ENCODE measurements around the gene ACTN2. TPM values are rescaled to one million over a fixed set of nuclear protein-coding genes. Genes with fewer than 3 reads are reported as not detected.

ACTN2 gene
- total RNA-seq, 1 experiment from 2014 or later = 0.49 TPM

- no peak overlapping the region for H3K27ac ChIP-seq (ENCODE audit: low read length)
- POLR2A ChIA-PET = no interaction called here
- H3K4me3 ChIP-seq (ENCODE audit: low read depth in 2 of 2, low read length in 2 of 2) = no peak overlapping the region
- no peaks in the 10 kb centered on the region; the same call in 1 of the 2 replicates for H3K27me3 ChIP-seq (ENCODE audit: control insufficient read depth, insufficient read depth, low read length)
- no TSS peak for BruUV-seq (replicated peaks)
- intact Hi-C loops (cut with micrococcal nuclease; ENCODE audit: unreplicated experiment) (loop anchor here (10.0 kb wide), 2 partner anchors 130 to 640 kb away; no protein-coding TSS in a partner anchor), in situ Hi-C loops (cut with HindIII; ENCODE audit: low pct_unique_long_range_greater_than_20kb, low sequenced_read_pairs) (no loop called here)
- TF ChIP-seq TCF7L2 (IDR thresholded peaks at IDR 0.05; ENCODE audit: low read depth, low read length) (no peak), SIN3A (IDR thresholded peaks at IDR 0.05; ENCODE audit: borderline replicate concordance, insufficient read depth, low read depth, low read length) (no peak), REST (IDR thresholded peaks at IDR 0.05; ENCODE audit: insufficient read depth in 1 of 2, low read depth in 2 of 2, low read length in 1 of 2) (no peak), CTCF (IDR thresholded peaks at IDR 0.05) (no peak), POLR2AphosphoS5 (IDR thresholded peaks at IDR 0.05; ENCODE audit: low read depth, low read length) (no peak)
- H3K9me3 ChIP-seq (ENCODE audit: control insufficient read depth, insufficient read depth, low read depth, low read length) = no peaks in the 10 kb centered on the region
- no peaks in the 10 kb centered on the region for H3K4me1 ChIP-seq (ENCODE audit: control insufficient read depth, insufficient read depth, low read length)
- CTCF ChIA-PET = no interaction called here
- H3K36me3 ChIP-seq (ENCODE audit: control insufficient read depth, insufficient read depth, low read length) = no peaks in the 10 kb centered on the region
- DNase-seq (ENCODE audit: low read depth, low spot score) (no peak), ATAC-seq (no peak)
Measured at GRCh38 chr1:236744533-236744932, 58.2 kb downstream of the ACTN2 start.

GRCh38 chr1:236746785-236747184, 60.5 kb downstream of the ACTN2 start:
- no peaks in the 10 kb centered on the region for H3K9me3 ChIP-seq (ENCODE audit: control insufficient read depth, insufficient read depth, low read depth, low read length)
- H3K27me3 ChIP-seq (ENCODE audit: control insufficient read depth, insufficient read depth, low read length) = no peaks in the 10 kb centered on the region; the same call in 1 of the 2 replicates
- BruUV-seq (replicated peaks) = no TSS peak
- intact Hi-C loops (cut with micrococcal nuclease; ENCODE audit: unreplicated experiment) (loop anchor here (10.0 kb wide), 2 partner anchors 132 to 642 kb away; no protein-coding TSS in a partner anchor), in situ Hi-C loops (cut with HindIII; ENCODE audit: low pct_unique_long_range_greater_than_20kb, low sequenced_read_pairs) (no loop called here)
- ATAC-seq (no peak), DNase-seq (ENCODE audit: low read depth, low spot score) (no peak)
- no peak overlapping the region for H3K4me3 ChIP-seq (ENCODE audit: low read depth in 2 of 2, low read length in 2 of 2)
- H3K27ac ChIP-seq (ENCODE audit: low read length) = no peak overlapping the region
- TF ChIP-seq SIN3A (IDR thresholded peaks at IDR 0.05; ENCODE audit: borderline replicate concordance, insufficient read depth, low read depth, low read length) (no peak), TCF7L2 (IDR thresholded peaks at IDR 0.05; ENCODE audit: low read depth, low read length) (no peak), POLR2AphosphoS5 (IDR thresholded peaks at IDR 0.05; ENCODE audit: low read depth, low read length) (no peak), CTCF (IDR thresholded peaks at IDR 0.05) (no peak), REST (IDR thresholded peaks at IDR 0.05; ENCODE audit: insufficient read depth in 1 of 2, low read depth in 2 of 2, low read length in 1 of 2) (no peak)
- CTCF ChIA-PET = no interaction called here
- H3K36me3 ChIP-seq (ENCODE audit: control insufficient read depth, insufficient read depth, low read length) = no peaks in the 10 kb centered on the region
- POLR2A ChIA-PET = no interaction called here
- H3K4me1 ChIP-seq (ENCODE audit: control insufficient read depth, insufficient read depth, low read length) = no peaks in the 10 kb centered on the region
